NCI-H526 treated with DMSO at 0.1 percent for 48 hours (cell line): ENCODE data around the gene SH2D1A.
A peak's percentile ranks its signal among the peaks of the same experiment; 100 is the strongest.
"Not testable (repeated sequence)": the region's sequence is repeated elsewhere in the genome, so short reads cannot be mapped to it uniquely, and the experiment has no call there.

Source experiments
- DNase-seq: peaks from one replicate; lab custom pipeline; 2025; lab: John Stamatoyannopoulos, UW

Gene SH2D1A

GRCh38 chrX:124354648-124355047, 8.3 kb downstream of the SH2D1A start:
- DNase-seq: no peak

DNA sequence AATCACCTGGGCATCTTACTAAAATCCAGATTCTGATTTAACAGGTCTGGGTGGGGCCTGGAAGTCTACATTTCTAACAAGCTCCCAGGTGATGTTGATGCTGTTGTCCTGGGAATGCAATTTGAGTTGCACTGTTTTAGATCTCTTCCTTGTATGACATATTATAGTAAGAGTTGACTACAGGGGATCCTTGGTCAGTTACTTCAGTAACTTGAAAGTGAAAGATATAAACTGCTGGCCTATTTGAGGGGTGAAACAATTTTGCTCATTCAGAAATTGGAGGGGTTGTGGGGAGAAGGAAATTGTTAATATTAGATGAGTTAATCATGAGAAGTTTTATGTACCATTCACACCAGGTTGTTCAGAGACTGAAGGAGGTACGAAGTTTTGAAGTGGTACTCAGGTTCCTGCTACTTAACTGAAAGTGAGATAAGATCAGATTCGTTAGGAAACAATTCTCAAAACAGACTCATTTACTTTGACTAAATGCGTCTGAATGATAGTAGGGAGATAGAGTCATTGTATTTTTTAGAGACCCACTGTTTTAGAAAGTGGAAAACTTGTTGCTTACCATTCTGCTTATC, 12.5 kb downstream of the SH2D1A start:
- DNase-seq: no peak

- no peak for DNase-seq
Observed at GRCh38 chrX:124362072-124362471, 15.7 kb downstream of the SH2D1A start.

DNA sequence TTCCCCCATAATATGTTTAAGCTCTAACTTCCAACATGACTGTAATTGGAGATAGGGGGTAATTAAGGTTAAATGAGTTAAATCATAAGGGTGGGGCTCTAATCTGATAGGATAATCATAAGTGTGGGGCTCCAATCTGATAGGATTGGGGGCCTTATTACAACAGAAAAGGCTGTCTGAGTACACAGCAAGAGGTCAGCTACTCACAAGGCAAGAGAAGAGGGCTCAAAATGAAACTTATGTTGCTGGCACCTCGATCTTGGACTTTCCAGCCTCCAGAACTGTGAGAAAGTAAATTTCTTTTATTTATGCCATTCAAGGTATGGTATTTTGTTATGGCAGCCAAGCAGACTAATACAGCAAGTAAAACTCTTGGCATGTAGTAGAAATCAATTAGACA, 16.4 kb downstream of the SH2D1A start:
- DNase-seq: no peak

- DNase-seq: no peak
Observed at GRCh38 chrX:124369722-124370121, 23.4 kb downstream of the SH2D1A start.

DNA sequence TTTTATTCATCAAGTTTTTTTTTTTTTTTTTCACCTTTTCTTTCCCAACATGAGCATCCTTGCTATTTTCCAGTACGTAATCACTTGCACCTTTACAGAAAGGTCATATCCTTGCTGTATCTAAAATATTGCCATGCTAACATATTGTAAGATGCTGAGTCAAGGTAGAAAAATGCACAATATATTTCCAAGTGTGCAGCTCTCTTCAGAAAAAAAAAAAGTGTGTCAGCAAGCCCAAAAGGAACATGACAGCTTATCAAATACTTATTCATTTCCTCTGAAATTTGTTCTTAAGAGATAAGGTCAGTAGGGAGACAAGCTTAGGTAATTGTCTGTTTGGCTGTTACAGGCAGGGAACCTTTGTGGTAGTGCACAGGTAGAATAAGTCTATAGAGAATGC, 27.0 kb downstream of the SH2D1A start:
- DNase-seq: no peak

DNA sequence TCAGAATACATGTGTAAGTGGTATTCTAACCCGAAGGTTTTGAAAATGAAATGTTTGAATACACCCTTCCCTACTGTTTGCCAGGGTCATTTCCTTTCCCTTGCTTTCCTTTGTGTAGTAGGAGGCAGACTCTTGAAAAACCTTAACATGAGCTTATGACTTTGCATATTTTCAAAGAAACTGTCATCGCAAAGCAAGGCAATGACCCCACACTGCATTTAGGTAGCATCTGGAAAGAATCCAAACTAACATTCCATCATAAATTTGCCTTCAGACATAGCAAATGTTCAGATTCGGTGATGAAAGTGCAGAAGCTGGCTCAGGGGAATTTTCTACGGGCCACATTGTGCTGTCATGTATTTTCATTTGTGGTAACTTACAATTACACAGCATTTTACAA, 32.3 kb downstream of the SH2D1A start:
- no peak for DNase-seq

- no peak for DNase-seq
Observed at GRCh38 chrX:124383354-124383753, 37.0 kb downstream of the SH2D1A start.

GRCh38 chrX:124386401-124386800, 40.0 kb downstream of the SH2D1A start:
- no peak for DNase-seq

DNA sequence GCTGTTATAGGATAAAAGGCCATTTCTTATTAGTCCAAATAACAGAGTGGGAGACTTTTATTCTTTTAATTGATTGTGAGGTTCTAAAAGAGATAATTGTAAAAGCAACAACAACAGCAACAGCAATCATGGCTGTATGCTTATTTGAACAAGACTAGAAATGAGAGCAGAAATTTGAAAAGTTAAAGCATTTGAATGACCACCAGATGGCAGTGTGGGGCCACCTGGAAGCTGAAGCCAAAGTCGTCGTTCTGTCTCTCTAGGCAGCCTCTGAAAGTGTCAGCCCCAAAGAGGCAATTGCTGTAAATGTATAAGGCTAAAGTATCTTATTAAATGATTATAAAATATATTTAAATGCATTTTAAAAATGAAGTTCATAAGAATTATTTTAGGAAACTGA, 42.2 kb downstream of the SH2D1A start:
- peak; percentile 2 for DNase-seq

GRCh38 chrX:124392794-124393193, 46.4 kb downstream of the SH2D1A start:
- no peak for DNase-seq

DNA sequence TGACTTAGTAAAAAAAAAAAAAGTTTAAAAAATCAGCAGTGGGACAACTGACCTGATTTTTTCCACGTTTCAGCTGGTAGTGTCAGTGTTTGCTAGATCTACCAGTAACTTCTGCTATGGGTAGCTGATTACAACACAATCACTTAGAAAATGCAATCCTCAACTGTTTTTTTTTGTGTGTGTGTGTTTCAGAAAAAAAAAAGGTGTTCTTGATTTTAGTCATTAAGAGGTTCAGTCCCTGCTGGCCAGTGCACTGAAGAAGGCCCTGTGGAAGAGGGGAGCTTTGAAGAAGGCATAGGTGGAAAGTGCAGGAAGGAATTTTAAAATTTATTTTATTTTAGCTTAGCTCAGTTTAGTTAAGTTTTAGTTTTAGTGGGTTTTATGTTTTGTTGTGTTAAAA, 46.9 kb downstream of the SH2D1A start:
- DNase-seq: no peak

DNA sequence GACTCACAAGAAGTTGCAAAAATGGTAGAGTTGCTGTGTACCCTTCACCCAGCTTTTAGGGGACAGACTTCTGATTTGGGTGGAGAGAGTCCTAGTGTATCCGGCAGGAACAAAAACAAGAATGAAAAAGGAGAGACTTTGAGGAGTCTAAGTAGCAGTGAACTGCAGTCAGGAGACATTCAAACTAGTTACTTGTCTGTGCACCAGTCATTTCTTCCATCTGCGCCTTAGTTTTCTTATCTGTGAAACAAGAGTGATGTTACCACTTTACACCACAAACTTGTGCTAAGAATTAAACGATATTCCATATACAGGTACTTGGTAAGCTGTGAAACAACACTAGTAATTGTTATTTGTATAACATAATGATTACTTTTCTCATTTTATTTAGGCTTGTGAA, 47.3 kb downstream of the SH2D1A start:
- no peak for DNase-seq

- DNase-seq: no peak
Observed at GRCh38 chrX:124395145-124395880, 49.0 kb downstream of the SH2D1A start.

DNA sequence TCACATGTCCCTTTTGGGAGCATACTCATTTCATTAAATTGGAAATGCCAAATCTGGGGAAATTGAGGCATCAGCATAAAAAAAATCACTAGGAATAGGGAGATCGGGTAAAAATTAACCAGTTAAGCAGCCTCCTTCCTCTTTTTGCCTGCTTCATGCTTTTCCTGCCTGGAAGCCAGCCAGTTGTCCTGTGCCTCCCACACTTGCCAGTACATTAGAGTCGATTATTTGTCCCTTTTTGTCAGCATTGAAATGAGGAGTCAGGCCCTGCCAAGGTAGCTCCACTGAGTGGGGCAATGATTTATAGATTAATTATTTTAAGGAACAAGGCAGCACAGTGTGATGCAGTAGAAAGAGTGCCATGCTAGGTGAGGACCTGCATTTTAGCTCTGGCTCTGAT, 55.3 kb downstream of the SH2D1A start:
- no peak for DNase-seq

DNA sequence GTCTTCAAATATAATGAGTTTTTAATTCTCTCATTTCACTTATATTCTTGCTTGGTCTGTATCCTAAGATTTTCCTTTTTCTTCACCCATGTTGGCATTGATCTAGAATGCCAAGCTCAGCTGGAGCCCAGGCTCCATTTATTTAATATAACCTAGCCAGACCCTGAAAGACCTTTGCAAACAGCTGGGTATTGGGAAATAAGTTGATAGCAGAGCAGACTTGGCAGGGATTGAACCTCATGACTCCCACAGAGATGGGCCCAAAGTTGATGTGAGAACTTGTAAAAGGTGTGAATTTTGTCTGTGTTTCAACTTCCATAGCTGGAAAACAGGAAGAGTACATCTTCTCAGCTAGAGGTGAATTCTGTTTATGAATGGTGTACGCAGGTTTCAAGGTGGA, 59.5 kb downstream of the SH2D1A start:
- no peak for DNase-seq

- DNase-seq: peak; percentile 20
Observed at GRCh38 chrX:124406294-124407014, 60.1 kb downstream of the SH2D1A start.

- no peak for DNase-seq
Observed at GRCh38 chrX:124407226-124407625, 60.9 kb downstream of the SH2D1A start.

GRCh38 chrX:124408380-124408779, 62.0 kb downstream of the SH2D1A start:
- DNase-seq: not testable (repeated sequence)

DNA sequence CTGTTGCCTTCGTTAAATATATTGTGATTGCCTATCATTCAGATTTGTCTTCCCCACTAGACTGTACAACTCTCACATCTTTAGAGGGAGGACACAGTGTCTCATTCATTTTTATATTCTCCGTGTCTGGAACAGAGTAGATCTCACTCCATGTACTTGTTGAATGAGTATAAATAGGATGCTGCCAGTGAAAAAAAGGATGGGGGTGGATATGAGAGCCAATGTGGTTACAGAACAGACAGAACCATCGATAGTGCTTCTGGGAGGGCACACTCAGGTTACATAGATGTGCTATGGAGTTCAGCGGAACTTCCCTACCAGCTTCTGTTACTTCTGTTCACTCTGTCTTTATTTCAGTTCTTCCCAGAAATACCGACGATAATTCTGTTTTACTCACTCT, 66.9 kb downstream of the SH2D1A start:
- no peak for DNase-seq

- DNase-seq: peak; percentile 34
Observed at GRCh38 chrX:124414281-124414680, 67.9 kb downstream of the SH2D1A start.

- DNase-seq: no peak
Observed at GRCh38 chrX:124415115-124415800, 68.9 kb downstream of the SH2D1A start.
